Measurements from ENCODE around the gene MYOG.

GRCh38 chr1:203090421-203091198 is 4.8 kb upstream of the MYOG start:
- TF ChIP-seq POLR2A (IDR thresholded peaks at IDR 0.05; ENCODE audit: low read depth, low read length) (no peak), POLR2AphosphoS5 (IDR thresholded peaks at IDR 0.05; ENCODE audit: low read depth, low read length) (no peak)
